ENCODE measurements around the gene F10.

- TF ChIP-seq CTCF (IDR thresholded peaks at IDR 0.05) (no peak), POLR2A (IDR thresholded peaks at IDR 0.05) (no peak)
These were observed 12.7 kb downstream of the F10 start for GRCh38 chr13:113135281-113135760.
